ENCODE results near the gene CHD6.

GRCh38 chr20:41523857-41524256 is 94.3 kb downstream of the CHD6 start:
- no peak for TF ChIP-seq POLR2A (IDR thresholded peaks at IDR 0.05; ENCODE audit: low read length)
- TF ChIP-seq GATA1 (IDR thresholded peaks at IDR 0.05; ENCODE audit: low read depth, low read length), result no peak

All from erythroblast (primary cell).